Thoracic aorta (tissue), 2 donors: ENCODE data around the gene UTP18. TPM values are rescaled to one million over a fixed set of nuclear protein-coding genes. Genes with fewer than 3 reads are reported as not detected.

ENCODE experiments used
- ATAC-seq: fragments of 150-250 bp; one replicate; pipeline ENCODE4 v1.8.0; 2017; ENCODE audit warnings: low read depth; ENCODE audit not compliant: insufficient number of reproducible peaks, low FRiP score
- DNase-seq: peaks from one replicate; pipeline ENCODE4 v3.0.0-alpha.2; 2020; ENCODE audit warnings: low spot score
- H3K27ac ChIP-seq, 2 donors: fragments of 200-600 bp; sonication (generic); 1 replicate in 1 of 2; 2 replicates in 1 of 2; pipeline ENCODE4 v1.5.1; 2016; ENCODE audit warnings: mild to moderate bottlenecking in 2 of 2, moderate library complexity in 2 of 2
- H3K27me3 ChIP-seq: fragments of 200-600 bp; sonication (generic); replicated peaks from 2 replicates; pipeline ENCODE4 v1.6.0; 2016; ENCODE audit warnings: mild to moderate bottlenecking; ENCODE audit not compliant: insufficient read depth
- H3K36me3 ChIP-seq: fragments of 200-600 bp; sonication (generic); one replicate; pipeline ENCODE4 v1.5.1; 2016
- H3K4me1 ChIP-seq, 2 donors: fragments of 200-600 bp; sonication (generic); 1 replicate in 1 of 2; 2 replicates in 1 of 2; pipeline versions ENCODE4 v1.5.1 to v1.6.0; 2016; ENCODE audit warnings: low read depth in 2 of 2, mild to moderate bottlenecking in 1 of 2; ENCODE audit not compliant: control insufficient read depth in 1 of 2
- H3K4me3 ChIP-seq: fragments of 200-600 bp; sonication (generic); 2 replicates; pipeline ENCODE4 v1.5.1; 2016; ENCODE audit warnings: mild to moderate bottlenecking
- H3K9me3 ChIP-seq: fragments of 200-600 bp; sonication (generic); 2 replicates; pipeline ENCODE4 v1.5.1; 2016
- total RNA-seq, 2 donors: library from RNA; depleted of rRNA; stranded (reverse); fragments of >200 nt; gene quantifications; one replicate each; pipeline versions ENCODE4 v1.1.0 to v1.2.3, GENCODE V29; 2016
- TF ChIP-seq, protein P1 (sequence below): fragments of 200-600 bp; sonication (generic); IDR thresholded peaks from one replicate; pipeline ENCODE4 v1.5.1; 2019; ENCODE audit warnings: antibody characterized with exemption

The UTP18 gene
- total RNA-seq, 2 donors from 2014 or later, result 14.5 to 27.4 TPM

DNA sequence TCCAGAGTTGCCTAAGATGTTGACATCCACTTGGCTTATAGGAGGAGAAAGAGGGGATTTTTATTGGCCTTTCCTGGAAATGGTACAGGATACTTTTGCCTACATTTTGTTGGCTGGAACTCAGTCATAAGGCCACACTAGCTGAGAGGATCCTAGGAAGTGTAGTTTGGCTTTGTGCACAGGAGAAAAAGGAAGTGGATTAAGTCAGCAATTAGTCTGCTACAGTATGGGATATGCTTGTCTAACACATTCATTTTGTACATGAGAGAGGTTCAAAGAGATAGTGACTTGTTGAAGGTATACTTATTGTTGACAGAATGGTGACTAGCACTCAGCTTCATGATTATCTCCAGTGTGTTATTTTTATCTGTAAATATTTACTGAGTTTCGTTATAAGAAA, 10.3 kb downstream of the UTP18 start:
- no peak for DNase-seq
- Histone ChIP-seq H3K27ac (no peak overlapping the region), H3K9me3 (no peaks in the 10 kb centered on the region), H3K27me3 (no peaks in the 10 kb centered on the region), H3K36me3 (peaks cover 19% of the 10 kb centered on the region), H3K4me1 (peaks cover 0 to 2% of the 10 kb centered on the region in 2 donors), H3K4me3 (no peak overlapping the region)
- no peak for ATAC-seq
- TF ChIP-seq, protein P1, sequence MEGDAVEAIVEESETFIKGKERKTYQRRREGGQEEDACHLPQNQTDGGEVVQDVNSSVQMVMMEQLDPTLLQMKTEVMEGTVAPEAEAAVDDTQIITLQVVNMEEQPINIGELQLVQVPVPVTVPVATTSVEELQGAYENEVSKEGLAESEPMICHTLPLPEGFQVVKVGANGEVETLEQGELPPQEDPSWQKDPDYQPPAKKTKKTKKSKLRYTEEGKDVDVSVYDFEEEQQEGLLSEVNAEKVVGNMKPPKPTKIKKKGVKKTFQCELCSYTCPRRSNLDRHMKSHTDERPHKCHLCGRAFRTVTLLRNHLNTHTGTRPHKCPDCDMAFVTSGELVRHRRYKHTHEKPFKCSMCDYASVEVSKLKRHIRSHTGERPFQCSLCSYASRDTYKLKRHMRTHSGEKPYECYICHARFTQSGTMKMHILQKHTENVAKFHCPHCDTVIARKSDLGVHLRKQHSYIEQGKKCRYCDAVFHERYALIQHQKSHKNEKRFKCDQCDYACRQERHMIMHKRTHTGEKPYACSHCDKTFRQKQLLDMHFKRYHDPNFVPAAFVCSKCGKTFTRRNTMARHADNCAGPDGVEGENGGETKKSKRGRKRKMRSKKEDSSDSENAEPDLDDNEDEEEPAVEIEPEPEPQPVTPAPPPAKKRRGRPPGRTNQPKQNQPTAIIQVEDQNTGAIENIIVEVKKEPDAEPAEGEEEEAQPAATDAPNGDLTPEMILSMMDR, result no peak

DNA sequence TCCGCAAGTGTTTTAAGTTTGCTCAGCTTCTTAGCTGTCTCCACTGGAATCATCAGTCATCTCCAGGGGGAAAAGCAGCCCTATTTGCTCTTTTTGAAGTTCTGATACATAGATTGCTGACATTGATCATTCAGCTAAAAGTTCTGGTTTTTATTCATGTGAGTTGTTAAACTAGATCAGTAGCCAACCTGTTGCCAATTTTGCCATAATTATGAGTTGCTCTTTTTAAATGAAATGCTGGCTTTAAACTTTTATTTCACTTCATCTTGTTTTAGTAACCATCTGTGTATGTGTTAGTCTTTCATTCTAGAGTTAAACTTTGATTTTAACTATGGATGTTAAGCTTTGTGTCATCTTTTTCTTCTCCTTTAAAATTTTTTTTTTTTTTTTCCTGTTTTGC, 12.5 kb downstream of the UTP18 start:
- H3K36me3 ChIP-seq, result peaks cover 20% of the 10 kb centered on the region
- ATAC-seq, result no peak
- TF ChIP-seq, protein P1, result no peak

DNA sequence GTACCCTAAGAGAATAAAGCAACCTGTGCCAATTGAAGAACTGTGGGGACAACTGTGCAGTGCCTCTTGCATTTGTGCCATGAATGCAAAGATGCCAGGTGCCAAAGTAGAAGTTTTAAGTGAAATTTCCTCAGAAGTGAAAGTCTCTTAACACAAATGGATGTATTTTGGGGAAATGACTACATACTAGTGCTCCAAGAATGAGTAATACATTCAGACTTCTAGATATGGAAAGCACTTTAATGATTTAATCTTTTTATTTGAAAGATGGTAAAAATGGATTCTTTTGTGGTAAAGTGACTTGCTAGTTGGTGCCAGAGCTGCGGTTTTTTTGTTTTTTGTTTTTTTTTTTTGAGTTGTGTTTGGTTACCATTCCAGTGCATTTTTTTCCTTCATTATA, 15.0 kb downstream of the UTP18 start:
- H3K27ac ChIP-seq, result no peak overlapping the region
- peaks cover 0 to 2% of the 10 kb centered on the region in 2 donors for H3K4me1 ChIP-seq
- no peak overlapping the region for H3K4me3 ChIP-seq
- DNase-seq, result no peak
- H3K36me3 ChIP-seq, result peaks cover 13% of the 10 kb centered on the region
- no peak for ATAC-seq
- no peaks in the 10 kb centered on the region for H3K27me3 ChIP-seq
- no peaks in the 10 kb centered on the region for H3K9me3 ChIP-seq
- TF ChIP-seq, protein P1, result no peak

More for the DNA sequence above, 12.5 kb downstream of the UTP18 start:
- Histone ChIP-seq H3K27ac (no peak overlapping the region), H3K4me1 (peaks cover 0 to 2% of the 10 kb centered on the region in 2 donors), H3K27me3 (no peaks in the 10 kb centered on the region), H3K4me3 (no peak overlapping the region), H3K9me3 (no peaks in the 10 kb centered on the region)
- DNase-seq, result no peak

DNA sequence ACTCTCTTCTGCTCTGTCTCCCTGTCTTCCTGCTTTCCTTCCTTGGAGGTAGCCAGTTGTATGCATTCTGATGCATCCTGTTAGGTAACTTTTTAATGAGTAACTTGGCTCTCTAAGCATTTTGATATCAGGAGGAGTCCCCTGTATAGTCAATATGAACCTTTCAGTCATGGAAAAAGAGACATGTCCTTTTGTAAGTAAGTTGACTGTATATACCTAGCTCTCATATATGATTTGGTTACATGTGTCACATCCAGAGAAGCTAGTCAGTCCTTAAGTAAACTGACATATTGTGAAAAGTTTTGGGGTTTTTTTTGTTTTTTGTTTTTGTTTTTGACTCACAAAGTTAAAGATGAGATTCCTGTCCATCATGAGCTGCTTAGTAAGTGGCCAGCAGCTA, 18.8 kb downstream of the UTP18 start:
- H3K36me3 ChIP-seq, result peaks cover 18% of the 10 kb centered on the region
- no peaks in the 10 kb centered on the region for H3K9me3 ChIP-seq
- peaks cover 0 to 2% of the 10 kb centered on the region in 2 donors for H3K4me1 ChIP-seq
- ATAC-seq (no peak), DNase-seq (no peak)
- no peak overlapping the region for H3K27ac ChIP-seq
- H3K27me3 ChIP-seq, result no peaks in the 10 kb centered on the region
- TF ChIP-seq, protein P1, result no peak
- H3K4me3 ChIP-seq, result no peak overlapping the region

DNA sequence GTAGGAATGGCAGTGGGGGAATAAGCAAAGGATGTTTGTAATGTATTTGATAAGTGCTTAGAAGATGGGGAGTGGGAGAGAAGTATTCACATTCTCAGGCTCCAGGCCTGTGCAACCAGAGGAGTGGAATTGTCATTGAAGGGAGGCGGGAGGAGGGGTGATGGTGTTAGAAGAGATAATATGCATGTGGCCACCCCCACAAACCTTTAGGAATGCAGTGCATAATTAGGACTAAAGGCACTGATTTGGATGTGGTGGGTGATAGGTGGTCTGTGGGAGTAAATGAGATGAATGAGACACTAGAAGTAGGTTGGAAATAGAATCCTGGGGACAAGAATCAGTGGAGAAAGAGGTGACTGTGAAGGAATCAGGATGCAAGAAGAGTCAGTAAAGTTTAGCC, 27.1 kb downstream of the UTP18 start:
- H3K4me1 ChIP-seq, result no peaks in the 10 kb centered on the region
- no peak overlapping the region for H3K4me3 ChIP-seq
- no peaks in the 10 kb centered on the region for H3K9me3 ChIP-seq
- TF ChIP-seq, protein P1, result no peak
- no peak for DNase-seq
- H3K27ac ChIP-seq, result no peak overlapping the region
- peaks cover 31% of the 10 kb centered on the region for H3K36me3 ChIP-seq
- ATAC-seq, result no peak
- H3K27me3 ChIP-seq, result no peaks in the 10 kb centered on the region
